Effector memory CD4-positive, alpha-beta T cell (primary cell): ENCODE results near the gene KRT2.

Experiments used
- DNase-seq, 3 donors: peaks; one replicate each; pipeline ENCODE4 v3.0.0-alpha.2; 2020
- H3K27ac ChIP-seq: 2 replicates; pipeline ENCODE4 v1.7.0; 2013; ENCODE audit warnings: mild to moderate bottlenecking, low read length, moderate library complexity; ENCODE audit not compliant: insufficient read depth, poor library complexity, severe bottlenecking
- H3K27me3 ChIP-seq: replicated peaks from 2 replicates; pipeline ENCODE4 v1.7.0; 2013; ENCODE audit warnings: mild to moderate bottlenecking, low read length; ENCODE audit not compliant: insufficient read depth, control insufficient read depth, poor library complexity, severe bottlenecking
- H3K36me3 ChIP-seq: 2 replicates; pipeline ENCODE4 v1.7.0; 2013; ENCODE audit warnings: mild to moderate bottlenecking, low read length, moderate library complexity; ENCODE audit not compliant: control insufficient read depth, insufficient read depth
- H3K4me1 ChIP-seq: 2 replicates; pipeline ENCODE4 v1.7.0; 2013; ENCODE audit warnings: low read length, mild to moderate bottlenecking; ENCODE audit not compliant: control insufficient read depth, insufficient read depth, poor library complexity, severe bottlenecking
- H3K4me3 ChIP-seq: 2 replicates; pipeline ENCODE4 v1.7.0; 2013; ENCODE audit warnings: low read length, low read depth, mild to moderate bottlenecking; ENCODE audit not compliant: insufficient read depth, poor library complexity, severe bottlenecking
- H3K9me3 ChIP-seq: 2 replicates; pipeline ENCODE4 v1.7.0; 2013; ENCODE audit warnings: mild to moderate bottlenecking, low read length, moderate library complexity; ENCODE audit not compliant: control insufficient read depth

KRT2 gene

DNA sequence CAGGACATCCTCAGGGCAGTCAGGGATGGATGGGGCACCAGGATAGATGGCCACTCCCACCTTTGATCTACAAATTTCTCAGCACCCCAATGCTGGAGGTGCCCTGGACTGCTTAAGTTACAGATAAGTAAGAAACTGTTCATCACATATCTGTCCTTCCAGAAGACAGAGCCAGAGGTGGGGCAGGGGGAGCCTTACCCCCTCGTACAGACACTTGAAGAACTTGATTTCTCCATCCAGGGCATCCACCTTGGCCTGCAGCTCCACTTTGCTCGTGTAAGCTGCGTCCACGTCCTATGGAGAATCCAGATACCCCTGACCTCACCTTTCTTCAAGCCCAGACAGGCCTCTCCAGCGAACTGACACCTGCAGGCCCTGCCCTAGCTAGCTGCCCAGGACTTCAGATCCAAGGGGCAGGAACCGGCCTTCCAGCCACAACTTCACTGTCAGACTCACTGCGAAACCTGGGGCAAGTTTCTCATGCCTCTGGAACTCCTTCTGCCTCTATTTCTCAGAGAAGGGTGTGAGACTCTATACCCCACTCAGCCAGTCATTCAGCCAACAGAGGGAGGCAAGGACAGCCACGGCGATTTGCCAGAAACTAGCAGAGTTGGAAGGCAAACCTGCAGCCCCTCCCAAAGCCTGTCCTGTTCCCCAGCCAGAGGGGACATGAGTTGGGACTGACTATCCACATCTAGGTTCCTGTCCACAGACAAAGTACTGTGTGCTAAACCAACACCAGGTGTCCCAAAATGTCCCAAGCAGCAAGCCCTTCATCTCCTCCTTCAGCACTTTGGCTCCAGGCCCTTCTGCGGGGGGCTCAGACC, 37.4 kb downstream of the KRT2 start:
- H3K4me1 ChIP-seq, result peaks cover 16% of the 10 kb centered on the region
- H3K4me3 ChIP-seq, result no peak overlapping the region
- no peaks in the 10 kb centered on the region for H3K36me3 ChIP-seq
- no peak overlapping the region for H3K27ac ChIP-seq
- DNase-seq, result no peak
- H3K27me3 ChIP-seq, result no peaks in the 10 kb centered on the region
- no peaks in the 10 kb centered on the region for H3K9me3 ChIP-seq

DNA sequence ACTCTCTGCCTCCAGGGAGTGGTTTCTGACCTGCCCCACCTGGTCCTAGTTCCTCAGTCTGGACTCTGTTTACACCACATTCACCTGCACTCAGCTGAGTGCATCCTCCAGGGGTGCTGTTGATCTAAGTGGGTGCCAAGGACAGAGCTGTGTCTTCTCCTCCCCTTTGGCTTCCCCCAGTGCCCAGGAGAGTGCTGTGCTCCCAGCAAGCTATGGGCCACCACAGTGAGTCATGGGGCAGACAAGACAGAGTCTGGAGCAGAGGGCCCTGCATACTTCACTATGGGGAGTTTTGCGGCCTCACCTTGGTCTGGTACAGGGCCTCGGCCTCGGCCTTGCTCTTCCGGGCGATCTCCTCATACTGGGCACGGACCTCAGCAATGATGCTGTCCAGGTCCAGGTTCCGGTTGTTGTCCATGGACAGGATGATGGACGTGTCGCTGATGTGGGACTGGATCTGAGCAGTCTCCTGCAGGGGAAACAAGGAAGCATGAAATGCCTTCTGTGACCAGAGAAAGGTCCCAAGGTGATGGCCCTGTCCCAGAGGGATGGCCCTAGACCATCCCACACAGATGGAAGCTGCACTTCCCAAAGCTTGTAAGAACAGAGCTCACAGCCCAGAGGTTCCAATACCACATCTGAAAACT, 38.5 kb downstream of the KRT2 start:
- Histone ChIP-seq H3K9me3 (no peaks in the 10 kb centered on the region), H3K27ac (no peak overlapping the region), H3K4me3 (no peak overlapping the region), H3K36me3 (no peaks in the 10 kb centered on the region), H3K27me3 (no peaks in the 10 kb centered on the region), H3K4me1 (peaks cover 24% of the 10 kb centered on the region)
- DNase-seq, result no peak

DNA sequence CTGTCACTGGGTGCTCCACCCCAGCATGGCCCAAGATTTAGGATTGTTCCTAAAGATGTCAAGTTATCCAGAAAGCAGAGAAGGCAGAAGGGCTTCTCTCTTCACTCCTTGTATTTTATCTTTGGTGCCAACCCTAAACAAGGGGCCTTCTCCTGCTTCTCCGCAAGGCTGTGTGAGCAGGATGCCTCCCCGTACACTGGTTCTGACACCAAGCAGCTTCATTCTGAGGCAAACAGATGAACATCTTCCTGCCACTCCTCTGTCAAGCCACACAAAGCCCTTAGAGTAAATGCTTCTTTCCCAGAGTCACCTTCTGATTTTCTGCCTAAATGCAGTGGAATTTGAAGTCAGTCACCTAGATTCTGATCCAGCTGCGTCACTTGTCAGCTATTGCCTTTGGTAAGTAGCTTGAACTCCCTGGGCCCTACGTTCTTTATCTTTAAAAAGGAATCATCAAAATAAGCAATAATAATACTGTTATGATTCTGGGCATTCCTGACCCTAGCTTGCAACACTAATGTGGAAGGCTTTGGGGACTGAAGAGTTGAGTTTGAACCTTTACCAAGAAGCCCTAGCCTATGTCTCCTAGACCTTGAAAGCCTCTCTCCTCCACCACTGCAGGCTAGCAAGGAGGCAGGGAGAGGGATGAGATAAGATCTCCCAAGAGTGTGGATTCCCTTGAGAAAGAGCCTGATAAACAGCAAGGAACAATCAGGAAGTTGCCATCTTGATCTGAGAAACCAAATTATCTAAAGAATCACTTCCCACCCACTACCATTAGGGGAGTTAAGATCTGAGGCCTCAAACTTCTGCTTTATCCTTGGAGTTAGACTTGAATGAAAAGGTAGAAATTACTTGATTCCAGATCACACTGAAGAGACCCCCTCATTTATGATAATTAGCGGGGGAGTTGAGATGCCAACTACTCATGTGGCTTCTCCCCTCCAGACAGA, 39.3 kb downstream of the KRT2 start:
- Histone ChIP-seq H3K36me3 (no peaks in the 10 kb centered on the region), H3K27me3 (no peaks in the 10 kb centered on the region), H3K4me1 (peaks cover 27% of the 10 kb centered on the region), H3K9me3 (no peaks in the 10 kb centered on the region), H3K4me3 (no peak overlapping the region), H3K27ac (no peak overlapping the region)
- DNase-seq, result no peak

DNA sequence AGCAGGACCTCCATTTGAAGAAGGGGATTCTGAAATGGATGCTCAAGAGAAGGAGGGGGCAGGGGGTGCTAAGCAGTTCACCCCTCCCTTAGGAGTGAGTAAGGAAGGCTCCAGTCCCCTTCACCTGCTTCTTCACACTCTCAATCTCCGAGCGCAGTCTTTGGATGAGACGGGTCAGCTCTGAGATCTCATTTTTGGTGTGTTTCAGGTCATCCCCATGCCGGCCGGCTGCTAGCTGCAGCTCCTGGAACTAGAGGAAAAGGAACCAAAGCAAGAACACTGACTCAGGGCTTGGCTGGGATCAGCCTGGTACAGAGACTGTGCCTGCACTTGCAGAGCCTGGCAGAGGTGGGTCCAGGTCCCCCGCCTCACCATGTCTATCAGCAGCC, 40.9 kb downstream of the KRT2 start:
- Histone ChIP-seq H3K9me3 (no peaks in the 10 kb centered on the region), H3K4me3 (no peak overlapping the region), H3K36me3 (no peaks in the 10 kb centered on the region), H3K4me1 (peaks cover 27% of the 10 kb centered on the region), H3K27me3 (no peaks in the 10 kb centered on the region), H3K27ac (peak overlapping the region; percentile 14)
- DNase-seq, result no peak

DNA sequence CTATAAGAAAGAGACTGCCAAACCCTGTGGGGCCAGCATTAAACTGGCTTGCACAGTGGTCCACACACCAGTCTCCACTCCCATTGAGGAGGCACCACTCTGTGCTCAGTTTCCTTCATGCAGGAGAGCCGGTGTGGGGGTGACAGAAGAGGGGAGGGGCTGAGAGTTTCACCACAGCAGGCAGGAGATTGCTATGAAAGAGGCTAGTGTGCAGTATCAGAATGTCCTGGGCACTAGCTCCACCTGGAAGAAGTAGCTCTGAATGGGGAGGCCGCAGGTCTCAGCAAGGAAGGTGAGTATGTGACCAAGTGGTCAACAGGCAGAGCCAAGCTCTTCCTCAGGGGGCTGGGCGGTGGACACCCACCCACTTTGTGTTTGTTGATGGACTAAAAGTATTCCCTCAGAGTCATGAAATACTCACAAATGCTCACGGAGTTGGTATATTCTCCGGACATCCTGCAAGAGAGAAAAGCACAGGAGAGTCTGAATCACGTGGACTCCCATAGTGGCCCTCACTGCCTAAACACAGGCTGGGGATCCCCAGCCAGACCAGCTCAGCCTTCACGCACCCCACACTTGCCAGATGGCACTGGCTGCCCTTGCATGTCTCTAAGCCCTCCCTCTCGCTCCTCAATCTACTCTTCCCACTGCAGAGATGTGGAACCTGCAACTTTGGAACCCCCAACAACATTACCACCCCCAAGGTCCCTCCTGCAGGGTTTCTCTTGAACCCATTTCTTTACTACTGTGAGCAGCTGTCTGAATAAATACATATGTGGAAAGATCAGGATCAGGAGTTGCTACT, 43.0 kb downstream of the KRT2 start:
- H3K27me3 ChIP-seq, result no peaks in the 10 kb centered on the region
- H3K36me3 ChIP-seq, result no peaks in the 10 kb centered on the region
- peaks cover 11% of the 10 kb centered on the region for H3K4me1 ChIP-seq
- no peak overlapping the region for H3K4me3 ChIP-seq
- H3K27ac ChIP-seq, result no peak overlapping the region
- DNase-seq, result no peak
- no peaks in the 10 kb centered on the region for H3K9me3 ChIP-seq

DNA sequence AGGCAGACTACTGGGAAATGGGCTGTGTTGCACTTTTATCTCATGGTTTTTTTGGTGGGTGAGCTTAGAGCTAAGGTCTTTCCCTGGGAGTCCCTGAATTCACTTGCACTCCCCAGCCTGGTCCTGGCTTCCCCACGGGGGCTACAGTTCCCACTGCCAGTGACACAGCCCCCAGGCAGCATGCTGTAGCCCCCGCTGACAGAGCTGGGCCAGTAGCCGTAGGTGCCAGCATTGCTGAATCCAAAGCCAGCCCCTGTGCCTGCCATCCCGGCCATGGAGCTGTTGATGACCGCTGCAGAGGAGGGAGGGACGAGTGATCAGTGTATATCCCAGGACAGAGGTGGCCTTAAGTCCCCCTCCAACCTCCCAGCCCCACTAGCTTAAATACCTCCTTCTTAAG, 43.9 kb downstream of the KRT2 start:
- Histone ChIP-seq H3K36me3 (no peaks in the 10 kb centered on the region), H3K27ac (no peak overlapping the region), H3K9me3 (no peaks in the 10 kb centered on the region), H3K27me3 (no peaks in the 10 kb centered on the region), H3K4me1 (peaks cover 11% of the 10 kb centered on the region), H3K4me3 (no peak overlapping the region)
- DNase-seq, result no peak

DNA sequence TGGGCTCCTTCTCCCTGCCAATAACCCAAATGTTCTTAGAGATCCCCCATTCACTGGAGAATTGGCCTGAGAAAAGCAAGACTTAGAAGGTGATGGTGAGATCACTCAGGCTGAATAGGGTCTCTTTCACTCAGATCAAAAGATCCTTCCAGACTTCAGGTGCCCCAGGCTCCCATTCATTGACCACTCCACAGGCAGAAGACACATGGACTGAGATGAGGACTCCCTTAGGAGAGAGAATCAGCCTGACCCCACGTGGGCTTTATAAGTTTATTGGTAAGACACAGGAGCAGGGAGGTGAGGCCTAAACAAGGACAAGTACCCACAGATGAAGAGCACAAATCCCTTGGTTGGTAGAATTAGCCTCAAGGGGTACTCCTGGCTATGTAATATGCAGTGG, 44.7 kb downstream of the KRT2 start:
- Histone ChIP-seq H3K27me3 (no peaks in the 10 kb centered on the region), H3K4me3 (no peak overlapping the region), H3K27ac (no peak overlapping the region), H3K36me3 (no peaks in the 10 kb centered on the region), H3K4me1 (peaks cover 11% of the 10 kb centered on the region), H3K9me3 (no peaks in the 10 kb centered on the region)
- DNase-seq, result no peak

DNA sequence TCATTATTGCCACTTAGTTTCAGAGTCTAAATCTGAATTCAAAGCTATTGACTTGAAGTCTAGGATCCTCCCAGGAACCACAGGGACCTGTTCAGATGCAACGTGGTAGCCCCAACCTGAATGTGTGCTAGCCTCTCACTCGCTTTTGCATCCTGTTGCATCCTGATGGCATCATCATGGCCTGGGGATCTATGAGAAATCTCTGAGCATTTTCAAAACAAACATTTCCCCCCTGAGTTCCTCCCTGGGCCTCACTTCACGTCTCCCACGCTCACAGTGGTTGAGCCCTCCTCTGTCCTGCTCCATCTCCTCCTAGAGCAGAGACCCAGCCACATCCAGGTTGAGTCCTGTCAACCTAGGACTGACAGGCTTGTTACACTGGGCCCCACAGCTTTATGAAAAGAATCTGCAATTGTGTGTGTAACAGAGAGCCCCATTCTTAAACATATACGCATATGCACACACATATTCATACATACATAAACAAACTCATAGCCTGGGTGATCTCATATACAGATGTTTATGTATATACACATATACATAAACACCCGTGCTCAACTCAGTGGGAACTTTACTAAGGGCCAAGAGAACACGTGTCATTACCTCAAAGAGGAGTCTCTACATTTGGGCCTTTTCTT, 45.3 kb downstream of the KRT2 start:
- no peaks in the 10 kb centered on the region for H3K27me3 ChIP-seq
- no peak overlapping the region for H3K27ac ChIP-seq
- H3K4me3 ChIP-seq, result no peak overlapping the region
- no peaks in the 10 kb centered on the region for H3K36me3 ChIP-seq
- H3K9me3 ChIP-seq, result no peaks in the 10 kb centered on the region
- H3K4me1 ChIP-seq, result peaks cover 11% of the 10 kb centered on the region
- DNase-seq, result no peak

DNA sequence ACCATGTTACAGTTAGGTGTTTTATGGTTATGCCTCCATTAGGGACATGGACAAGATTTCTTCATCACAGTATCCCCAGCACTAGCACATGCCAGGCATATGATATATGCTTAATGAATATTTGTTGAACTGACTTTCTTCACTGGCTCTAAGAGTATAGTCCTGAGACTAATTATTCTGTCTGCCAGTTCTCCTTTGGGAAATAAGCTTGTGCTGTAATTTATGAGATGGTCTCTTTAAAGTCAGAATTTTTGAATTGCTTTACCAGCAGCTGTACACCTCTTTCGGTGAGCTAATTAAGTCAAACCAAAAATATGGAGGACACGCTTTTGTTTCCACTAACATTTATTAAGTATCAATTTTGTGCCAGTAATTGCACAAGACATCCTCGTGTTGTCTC, 45.9 kb downstream of the KRT2 start:
- no peak for DNase-seq
- Histone ChIP-seq H3K4me3 (no peak overlapping the region), H3K9me3 (no peaks in the 10 kb centered on the region), H3K36me3 (no peaks in the 10 kb centered on the region), H3K27ac (no peak overlapping the region), H3K4me1 (peaks cover 11% of the 10 kb centered on the region), H3K27me3 (no peaks in the 10 kb centered on the region)
